ENCODE results near the gene TSSK6.
"Not testable (repeated sequence)": the region's sequence is repeated elsewhere in the genome, so short reads cannot be mapped to it uniquely, and the experiment has no call there.

TSSK6 gene

DNA sequence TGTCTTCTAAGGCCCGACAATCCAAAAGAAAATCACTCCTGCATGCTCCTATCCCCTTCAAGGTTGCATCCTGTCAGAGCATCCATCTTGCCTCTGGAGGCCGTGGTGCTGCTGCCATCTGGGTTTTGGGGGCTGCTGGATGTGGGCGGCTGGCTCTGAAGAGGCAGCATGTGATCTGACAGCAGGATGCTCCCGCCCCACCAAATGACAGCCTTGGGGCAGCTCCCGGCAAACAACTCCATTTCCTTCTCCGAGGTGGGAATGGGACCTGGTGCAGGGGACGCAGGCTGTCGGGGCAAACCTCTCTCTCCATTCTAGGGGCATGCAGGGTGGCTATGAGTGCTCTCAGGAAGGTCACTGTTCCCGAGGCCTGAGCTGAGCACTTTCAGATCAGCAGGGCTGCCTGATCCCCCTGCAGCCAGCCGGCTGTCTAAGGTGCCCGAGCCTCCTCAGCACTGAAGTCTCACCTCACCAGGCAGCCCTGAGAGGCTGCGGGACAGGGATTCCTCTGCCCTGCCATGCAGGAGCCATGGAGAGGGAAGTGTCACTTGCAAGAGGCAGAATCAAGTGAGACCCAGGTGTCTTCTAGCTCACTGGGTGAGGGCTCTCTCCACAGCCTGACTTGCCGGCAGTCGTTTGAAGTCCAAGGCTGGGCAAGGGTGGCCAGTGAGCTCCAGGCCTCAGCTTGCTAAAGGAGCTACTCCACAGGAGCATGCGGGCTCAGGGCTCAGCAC is 28.8 kb downstream of the TSSK6 start:
- no peak for DNase-seq

- DNase-seq, result no peak
Measured at GRCh38 chr19:19485998-19486290, 29.4 kb downstream of the TSSK6 start.

- peak; percentile 55 for DNase-seq
Measured at GRCh38 chr19:19485161-19485997, 30.0 kb downstream of the TSSK6 start.

DNA sequence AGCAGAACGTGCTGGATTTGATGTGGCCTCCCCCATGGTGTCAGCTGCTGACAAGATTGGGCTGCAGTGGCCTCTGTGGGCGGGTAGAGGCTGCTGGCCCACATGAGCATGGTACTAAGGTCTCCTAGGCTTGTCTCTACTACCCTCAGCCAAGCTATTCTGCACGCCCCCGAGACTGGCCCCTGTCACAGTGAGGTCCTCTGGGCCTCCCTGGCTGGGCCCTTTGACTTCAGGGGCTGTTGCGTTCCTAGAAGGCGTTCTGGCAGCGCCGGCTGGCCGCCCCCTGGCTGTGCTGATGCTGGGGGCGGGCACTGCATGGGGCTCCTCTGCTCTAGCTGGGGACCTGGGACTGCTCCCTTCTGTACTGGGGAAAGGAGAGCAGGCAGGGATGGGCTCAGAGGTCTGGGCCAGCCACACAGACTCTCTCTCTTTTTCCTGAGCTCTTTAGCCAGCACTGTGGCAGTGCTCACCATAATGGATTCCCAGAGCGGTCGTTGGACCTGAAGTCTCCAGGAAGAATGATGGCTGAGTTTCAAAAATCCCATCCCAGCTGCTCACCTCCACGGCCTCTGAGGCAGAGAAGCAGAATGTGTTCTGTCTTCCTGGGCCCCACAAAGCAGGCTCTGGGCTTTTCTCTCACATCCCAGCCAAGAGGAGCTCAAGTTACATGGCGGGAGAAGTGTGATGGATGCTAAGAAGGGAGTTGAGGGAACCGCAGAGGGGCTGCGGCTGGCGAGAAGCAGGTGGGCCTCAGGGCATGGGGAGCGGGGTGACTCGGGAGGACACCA is 32.3 kb downstream of the TSSK6 start:
- DNase-seq, result no peak

DNA sequence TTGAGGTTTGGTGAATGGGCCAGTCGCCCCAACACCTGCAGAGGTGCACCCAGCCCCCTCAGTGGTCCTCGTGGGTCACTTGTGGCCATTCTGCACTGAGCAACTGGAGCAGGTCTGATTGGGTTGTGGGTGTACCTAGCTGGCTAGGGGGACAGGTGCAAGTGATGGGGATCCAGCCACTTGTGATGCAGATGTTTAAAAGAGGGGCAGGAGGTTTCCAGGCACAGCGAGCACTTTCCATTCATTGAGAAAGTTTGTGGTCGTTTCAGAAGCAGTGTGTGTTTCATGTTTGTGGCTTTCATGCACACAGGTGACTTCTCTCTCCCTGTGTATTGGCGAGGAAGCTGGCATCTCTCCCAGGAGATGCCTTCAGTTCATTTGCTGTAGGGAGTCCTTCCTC is 34.7 kb downstream of the TSSK6 start:
- no peak for DNase-seq

DNA sequence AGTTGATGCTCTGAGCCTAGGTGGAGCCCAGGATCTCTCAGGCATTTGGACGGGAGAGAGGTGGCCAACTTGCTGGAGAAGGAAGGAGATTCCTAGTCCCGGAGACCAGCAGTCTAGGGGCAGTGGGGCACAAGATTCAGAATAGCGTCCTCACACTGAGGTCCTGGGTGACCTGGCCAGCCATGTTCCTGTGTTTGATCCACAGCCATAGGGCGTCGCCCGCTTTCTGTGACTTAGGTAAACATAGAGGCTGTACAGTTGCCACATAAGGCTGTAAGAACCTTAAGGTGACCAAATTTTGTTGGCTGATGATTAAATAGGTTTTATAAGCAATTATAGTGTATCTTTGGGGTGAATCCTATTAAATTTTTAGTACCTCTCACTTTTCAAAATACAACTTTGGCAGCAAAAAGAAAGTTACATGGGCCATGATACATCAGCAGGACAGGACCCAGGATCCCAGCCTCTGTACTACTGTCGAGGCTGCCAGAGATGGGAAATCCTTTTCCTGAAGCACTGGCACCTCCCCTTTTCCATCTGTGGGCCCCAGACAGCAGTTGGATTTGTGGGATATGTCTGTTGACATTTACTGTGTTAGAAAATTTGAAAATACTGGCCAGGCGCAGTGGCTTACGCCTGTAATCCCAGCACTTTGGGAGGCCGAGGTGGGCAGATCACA is 37.5 kb downstream of the TSSK6 start:
- no peak for DNase-seq

DNA sequence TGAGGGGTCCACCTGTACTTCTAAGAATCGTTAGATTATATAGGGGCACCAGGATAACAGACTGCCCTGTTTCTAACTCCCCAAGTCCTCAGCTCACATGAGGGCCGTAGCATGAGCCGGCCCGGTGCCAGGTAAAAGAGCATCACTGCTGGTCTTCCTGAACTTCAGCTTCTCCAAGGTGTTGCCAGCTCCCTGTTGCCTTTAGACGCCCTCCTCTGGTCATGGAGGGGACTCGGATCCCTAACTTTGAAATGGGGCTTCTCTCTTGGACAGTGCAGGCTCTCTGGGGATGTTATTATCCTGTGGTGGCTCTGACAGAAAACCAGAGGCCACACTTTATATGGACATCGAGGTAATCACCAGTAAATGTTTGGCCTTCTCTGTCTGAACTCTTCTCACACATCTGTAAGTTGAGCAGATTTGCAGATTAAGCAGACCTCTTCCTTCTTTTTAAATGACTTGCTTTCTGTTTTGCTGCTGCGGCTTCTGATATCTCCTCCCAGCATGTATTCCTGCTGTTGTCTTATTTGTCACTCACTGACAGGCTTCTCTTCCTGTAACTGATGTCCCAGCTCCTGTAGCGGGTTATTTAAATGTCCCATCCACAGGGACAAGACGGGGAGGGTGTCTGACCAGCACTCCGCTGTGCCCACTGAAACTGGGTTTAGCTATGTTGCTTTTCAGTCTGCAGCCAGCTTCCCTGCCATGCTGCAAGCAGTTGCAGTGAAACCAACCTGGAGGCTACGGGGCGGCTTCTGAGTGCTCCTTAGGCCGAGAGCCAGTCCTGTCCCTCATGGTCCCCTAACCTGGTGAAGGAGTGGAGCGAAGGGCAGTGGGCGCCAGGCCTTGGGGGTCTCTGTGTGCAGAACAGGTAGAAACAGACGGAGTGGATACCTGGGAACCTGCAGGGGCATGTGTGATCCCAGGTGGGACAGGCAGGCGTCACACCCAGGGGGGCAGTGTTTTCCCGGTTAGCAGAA is 39.2 kb downstream of the TSSK6 start:
- peak; percentile 99 for DNase-seq

- no peak for DNase-seq
Measured at GRCh38 chr19:19475015-19475765, 40.2 kb downstream of the TSSK6 start.

DNA sequence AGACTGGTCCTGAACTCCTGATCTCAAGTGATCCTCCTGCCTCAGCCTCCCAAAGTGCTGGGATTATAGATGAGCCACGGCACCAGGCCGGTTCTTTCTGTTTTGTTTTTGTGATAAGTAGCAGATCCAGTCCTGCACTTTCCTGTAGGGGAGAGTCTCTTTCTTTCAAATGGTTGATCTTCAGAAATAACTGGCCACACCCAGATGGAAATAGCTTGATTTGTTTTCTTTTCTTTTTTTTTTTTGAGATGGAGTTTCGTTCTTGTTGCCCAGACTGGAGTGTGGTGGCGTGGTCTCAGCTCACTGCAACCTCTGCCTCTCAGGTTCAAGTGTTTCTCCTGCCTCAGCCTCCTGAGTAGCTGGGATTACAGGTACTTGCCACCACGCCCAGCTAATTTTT is 43.2 kb downstream of the TSSK6 start:
- DNase-seq, result not testable (repeated sequence)

- no peak for DNase-seq
Measured at GRCh38 chr19:19471682-19472081, 43.7 kb downstream of the TSSK6 start.

- peak; percentile 15 for DNase-seq
Measured at GRCh38 chr19:19470579-19470978, 44.8 kb downstream of the TSSK6 start.

- peak; percentile 65 for DNase-seq
Measured at GRCh38 chr19:19468424-19469050, 46.8 kb downstream of the TSSK6 start.

DNA sequence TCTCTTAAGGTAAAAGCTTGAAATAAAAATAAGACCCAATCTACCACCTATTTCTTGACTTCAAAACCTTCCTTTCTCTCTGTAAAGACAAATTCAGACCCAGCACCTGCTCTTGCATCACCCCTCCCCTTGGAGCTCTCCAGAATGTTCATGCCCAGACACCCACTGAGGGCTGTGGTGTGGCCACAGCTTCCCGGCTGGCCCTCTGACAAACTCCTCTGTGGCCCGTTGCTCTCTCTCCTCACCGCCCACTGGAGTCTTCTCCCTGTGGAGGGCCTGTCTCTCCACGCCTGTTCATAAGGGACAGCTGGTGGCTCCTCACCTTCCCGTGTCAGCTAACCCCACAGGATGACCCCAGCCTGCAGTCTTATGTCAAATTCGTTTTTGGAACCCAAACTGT is 49.1 kb downstream of the TSSK6 start:
- DNase-seq, result no peak

- no peak for DNase-seq
Measured at GRCh38 chr19:19465436-19466070, 49.8 kb downstream of the TSSK6 start.

GRCh38 chr19:19464339-19465098 is 50.8 kb downstream of the TSSK6 start:
- no peak for DNase-seq

All from OCI-M1 (cell line).